Endothelial cell (in vitro differentiated cells): ENCODE results near the gene STK31. TPM values are rescaled to one million over a fixed set of nuclear protein-coding genes. Genes with fewer than 3 reads are reported as not detected.
"Not testable (repeated sequence)": the region's sequence is repeated elsewhere in the genome, so short reads cannot be mapped to it uniquely, and the experiment has no call there.

Source experiments
- DNase-seq: peaks from one replicate; pipeline ENCODE4 v3.0.0; 2021; ENCODE audit warnings: low spot score
- H3K27ac Mint-ChIP-seq: one replicate; pipeline ENCODE4 v1.8.0; 2021; ENCODE audit warnings: mixed read lengths, inconsistent platforms; ENCODE audit not compliant: unreplicated experiment
- H3K27me3 Mint-ChIP-seq: one replicate; pipeline ENCODE4 v1.8.0; 2021; ENCODE audit warnings: mild to moderate bottlenecking, moderate library complexity, mixed read lengths, inconsistent platforms; ENCODE audit not compliant: unreplicated experiment
- H3K36me3 Mint-ChIP-seq: one replicate; pipeline ENCODE4 v1.8.0; 2021; ENCODE audit warnings: mild to moderate bottlenecking, low read depth, mixed read lengths, inconsistent platforms; ENCODE audit not compliant: unreplicated experiment
- H3K4me1 Mint-ChIP-seq: one replicate; pipeline ENCODE4 v1.8.0; 2021; ENCODE audit warnings: mild to moderate bottlenecking, mixed read lengths, inconsistent platforms; ENCODE audit not compliant: unreplicated experiment
- H3K4me3 Mint-ChIP-seq: one replicate; pipeline ENCODE4 v1.8.0; 2021; ENCODE audit warnings: mild to moderate bottlenecking, mixed read lengths, inconsistent platforms; ENCODE audit not compliant: unreplicated experiment
- H3K9me3 Mint-ChIP-seq: one replicate; pipeline ENCODE4 v1.8.0; 2021; ENCODE audit warnings: mixed read lengths, inconsistent platforms; ENCODE audit not compliant: unreplicated experiment
- CTCF ChIP-seq: fragments of 200-600 bp; sonication (generic); IDR thresholded peaks from one replicate; pipeline ENCODE4 v1.5.0; 2021; ENCODE audit warnings: antibody characterized with exemption; ENCODE audit not compliant: unreplicated experiment
- total RNA-seq: library from RNA; stranded (reverse); fragmentation: NEBNext Ultra II Directional; extraction: Animal tissue kit (Norgen Biotek cat#: 25700); gene quantifications from one replicate; pipeline ENCODE4 v1.2.1, GENCODE V29; 2021; ENCODE audit not compliant: unreplicated experiment

Gene STK31
- total RNA-seq, 1 donor from 2014 or later, result 0.33 TPM

DNA sequence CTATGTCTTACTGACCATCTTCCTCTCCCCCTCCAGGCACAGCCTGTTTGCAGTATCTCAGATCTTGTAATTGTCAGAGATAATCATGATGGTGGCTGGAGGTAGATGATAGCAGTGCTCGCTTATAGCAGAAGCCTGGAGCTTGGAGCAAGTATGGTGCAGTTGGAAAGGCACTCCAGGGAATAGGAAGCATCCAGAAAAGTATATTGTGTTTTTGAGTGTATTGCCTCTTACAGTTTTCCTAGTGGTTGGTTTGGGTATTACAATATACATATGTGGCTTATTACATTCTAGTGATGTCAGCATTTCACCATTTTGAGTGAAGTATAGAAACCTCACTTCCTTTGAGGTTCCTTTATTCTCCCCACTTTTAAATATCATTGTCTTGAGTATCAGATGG lies 101.5 kb downstream of the STK31 start:
- H3K9me3 Mint-ChIP-seq, result no peaks in the 10 kb centered on the region
- H3K36me3 Mint-ChIP-seq, result no peaks in the 10 kb centered on the region
- peak; percentile 91 for TF ChIP-seq CTCF
- peaks cover 2% of the 10 kb centered on the region for H3K27me3 Mint-ChIP-seq
- no peaks in the 10 kb centered on the region for H3K4me1 Mint-ChIP-seq
- H3K4me3 Mint-ChIP-seq, result no peak overlapping the region
- no peak for DNase-seq
- H3K27ac Mint-ChIP-seq, result no peak overlapping the region

DNA sequence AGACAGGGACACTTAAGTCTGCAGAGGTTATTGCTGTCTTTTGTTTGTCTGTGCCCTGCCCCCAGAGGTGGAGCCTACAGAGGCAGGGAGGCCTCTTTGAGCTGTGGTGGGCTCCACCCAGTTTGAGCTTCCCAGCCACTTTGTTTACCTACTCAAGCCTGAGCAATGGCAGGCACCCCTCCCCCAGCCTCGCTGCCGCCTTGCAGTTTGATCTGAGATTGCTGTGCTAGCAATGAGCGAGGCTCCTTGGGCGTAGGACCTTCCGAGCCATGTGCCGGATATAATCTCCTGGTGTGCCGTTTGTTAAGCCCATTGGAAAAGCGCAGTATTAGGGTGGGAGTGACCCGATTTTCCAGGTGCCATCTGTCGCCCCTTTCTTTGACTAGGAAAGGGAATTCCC lies 118.1 kb downstream of the STK31 start:
- not testable (repeated sequence) for DNase-seq, H3K4me3 Mint-ChIP-seq, H3K27ac Mint-ChIP-seq, H3K27me3 Mint-ChIP-seq, H3K4me1 Mint-ChIP-seq
- H3K9me3 Mint-ChIP-seq, result peaks cover 15% of the 10 kb centered on the region
- peaks cover 19% of the 10 kb centered on the region for H3K36me3 Mint-ChIP-seq

GRCh38 chr7:23832733-23833132 lies 122.7 kb downstream of the STK31 start:
- not testable (repeated sequence) for H3K4me1 Mint-ChIP-seq, H3K4me3 Mint-ChIP-seq, H3K27me3 Mint-ChIP-seq, DNase-seq, H3K27ac Mint-ChIP-seq
- Mint-ChIP-seq H3K9me3 (peaks cover 20% of the 10 kb centered on the region), H3K36me3 (peaks cover 29% of the 10 kb centered on the region)

- Mint-ChIP-seq H3K36me3 (peaks cover 29% of the 10 kb centered on the region), H3K4me3 (no peak overlapping the region), H3K27me3 (peaks cover 4% of the 10 kb centered on the region), H3K9me3 (peaks cover 19% of the 10 kb centered on the region), H3K27ac (no peak overlapping the region), H3K4me1 (no peaks in the 10 kb centered on the region)
- no peak for TF ChIP-seq CTCF
- DNase-seq, result no peak
Observed at GRCh38 chr7:23833405-23833804, 123.4 kb downstream of the STK31 start.

GRCh38 chr7:23844837-23845236 lies 134.8 kb downstream of the STK31 start:
- not testable (repeated sequence) for H3K9me3 Mint-ChIP-seq, H3K27me3 Mint-ChIP-seq, H3K27ac Mint-ChIP-seq, H3K4me1 Mint-ChIP-seq, DNase-seq, H3K4me3 Mint-ChIP-seq
- H3K36me3 Mint-ChIP-seq, result peaks cover 11% of the 10 kb centered on the region

DNA sequence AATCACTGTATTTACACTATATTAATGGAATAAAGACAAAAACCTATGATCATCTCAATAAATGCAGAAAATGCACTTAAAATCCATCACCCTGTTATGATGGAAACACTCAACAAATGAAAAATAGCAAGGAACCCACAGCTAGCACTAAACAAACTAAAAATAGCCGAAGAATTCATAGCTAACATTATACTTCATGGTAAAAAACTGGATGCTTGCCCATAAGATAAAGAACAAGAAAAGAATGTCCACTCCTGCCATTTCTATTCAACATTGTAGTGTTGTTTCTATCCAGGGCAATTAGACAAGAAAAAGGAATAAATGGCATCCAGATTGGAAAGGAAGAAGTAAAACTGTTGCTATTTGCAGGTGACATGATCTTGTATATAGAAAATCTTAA lies 142.1 kb downstream of the STK31 start:
- TF ChIP-seq CTCF, result no peak
- Mint-ChIP-seq H3K27me3 (no peaks in the 10 kb centered on the region), H3K4me1 (no peaks in the 10 kb centered on the region), H3K27ac (no peak overlapping the region), H3K4me3 (no peak overlapping the region), H3K9me3 (peaks cover 10% of the 10 kb centered on the region), H3K36me3 (peaks cover 4% of the 10 kb centered on the region)
- DNase-seq, result no peak

DNA sequence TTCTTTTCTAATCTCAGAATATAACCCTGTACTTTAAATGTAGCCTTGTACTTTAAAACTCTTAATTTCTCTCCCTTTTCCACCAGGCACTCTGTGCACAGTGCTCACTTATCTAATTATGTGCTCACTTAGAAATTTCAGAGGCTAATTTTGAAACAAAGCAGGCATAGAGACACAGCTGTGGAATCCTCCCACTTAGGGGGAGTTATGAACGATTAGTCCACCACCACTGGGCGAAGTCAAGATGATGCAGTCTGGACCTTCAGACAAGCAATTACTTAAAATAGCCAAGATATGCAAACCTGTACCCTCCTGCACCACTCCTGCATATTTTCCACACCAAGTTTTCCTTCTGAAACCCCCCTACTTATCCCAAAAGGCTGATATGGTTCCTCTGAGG lies 143.0 kb downstream of the STK31 start:
- peaks cover 4% of the 10 kb centered on the region for H3K36me3 Mint-ChIP-seq
- no peak for TF ChIP-seq CTCF
- peaks cover 8% of the 10 kb centered on the region for H3K9me3 Mint-ChIP-seq
- no peak overlapping the region for H3K27ac Mint-ChIP-seq
- H3K27me3 Mint-ChIP-seq, result no peaks in the 10 kb centered on the region
- DNase-seq, result no peak
- H3K4me1 Mint-ChIP-seq, result no peaks in the 10 kb centered on the region
- no peak overlapping the region for H3K4me3 Mint-ChIP-seq
